Measurements from ENCODE around the gene NUFIP1.
A peak's percentile ranks its signal among the peaks of the same experiment; 100 is the strongest.
"Not testable (repeated sequence)": the region's sequence is repeated elsewhere in the genome, so short reads cannot be mapped to it uniquely, and the experiment has no call there.

The NUFIP1 gene

GRCh38 chr13:44920013-44920412 is 69.3 kb downstream of the NUFIP1 start:
- no peak overlapping the region for H3K4me3 ChIP-seq (ENCODE audit: low read depth, low read length)

GRCh38 chr13:44919104-44919804 is 70.0 kb downstream of the NUFIP1 start:
- H3K4me3 ChIP-seq (ENCODE audit: low read depth, low read length), result peak overlapping the region; percentile 72

GRCh38 chr13:44918326-44919103 is 70.8 kb downstream of the NUFIP1 start:
- peak overlapping the region; percentile 72 for H3K4me3 ChIP-seq (ENCODE audit: low read depth, low read length)

- H3K4me3 ChIP-seq (ENCODE audit: low read depth, low read length), result peak overlapping the region; percentile 72
These were observed 71.5 kb downstream of the NUFIP1 start for GRCh38 chr13:44917589-44918325.

GRCh38 chr13:44912278-44913016 is 76.8 kb downstream of the NUFIP1 start:
- no peak overlapping the region for H3K4me3 ChIP-seq (ENCODE audit: low read depth, low read length)

GRCh38 chr13:44908712-44909111 is 80.6 kb downstream of the NUFIP1 start:
- no peak overlapping the region for H3K4me3 ChIP-seq (ENCODE audit: low read depth, low read length)

- no peak overlapping the region for H3K4me3 ChIP-seq (ENCODE audit: low read depth, low read length)
These were observed 81.0 kb downstream of the NUFIP1 start for GRCh38 chr13:44908266-44908665.

GRCh38 chr13:44906713-44907112 is 82.6 kb downstream of the NUFIP1 start:
- no peak overlapping the region for H3K4me3 ChIP-seq (ENCODE audit: low read depth, low read length)

GRCh38 chr13:44906230-44906629 is 83.0 kb downstream of the NUFIP1 start:
- no peak overlapping the region for H3K4me3 ChIP-seq (ENCODE audit: low read depth, low read length)

GRCh38 chr13:44905556-44905955 is 83.7 kb downstream of the NUFIP1 start:
- H3K4me3 ChIP-seq (ENCODE audit: low read depth, low read length), result no peak overlapping the region

- no peak overlapping the region for H3K4me3 ChIP-seq (ENCODE audit: low read depth, low read length)
These were observed 84.3 kb downstream of the NUFIP1 start for GRCh38 chr13:44904967-44905366.

- no peak overlapping the region for H3K4me3 ChIP-seq (ENCODE audit: low read depth, low read length)
These were observed 85.7 kb downstream of the NUFIP1 start for GRCh38 chr13:44903574-44903985.

- no peak overlapping the region for H3K4me3 ChIP-seq (ENCODE audit: low read depth, low read length)
These were observed 86.5 kb downstream of the NUFIP1 start for GRCh38 chr13:44902738-44903137.

- H3K4me3 ChIP-seq (ENCODE audit: low read depth, low read length), result no peak overlapping the region
These were observed 89.3 kb downstream of the NUFIP1 start for GRCh38 chr13:44899967-44900366.

- H3K4me3 ChIP-seq (ENCODE audit: low read depth, low read length), result not testable (repeated sequence)
These were observed 91.0 kb downstream of the NUFIP1 start for GRCh38 chr13:44898308-44898707.

GRCh38 chr13:44895953-44896335 is 93.3 kb downstream of the NUFIP1 start:
- H3K4me3 ChIP-seq (ENCODE audit: low read depth, low read length), result no peak overlapping the region

GRCh38 chr13:44895264-44895952 is 93.9 kb downstream of the NUFIP1 start:
- H3K4me3 ChIP-seq (ENCODE audit: low read depth, low read length), result no peak overlapping the region

GRCh38 chr13:44894001-44894770 is 95.1 kb downstream of the NUFIP1 start:
- H3K4me3 ChIP-seq (ENCODE audit: low read depth, low read length), result no peak overlapping the region

All from iPS-11a (cell line).